ENCODE results near the gene NRXN3. TPM values are rescaled to one million over a fixed set of nuclear protein-coding genes. Genes with fewer than 3 reads are reported as not detected.
A peak's percentile ranks its signal among the peaks of the same experiment; 100 is the strongest.

The NRXN3 gene
- total and polyA plus RNA-seq, 8 donors = 1.3 to 7.6 (median 1.5) TPM

GRCh38 chr14:79602045-79602444, 1431.9 kb downstream of the NRXN3 start:
- no peaks in the 10 kb centered on the region for H3K36me3 ChIP-seq
- H3K27me3 ChIP-seq = no peaks in the 10 kb centered on the region
- ATAC-seq (no peak), DNase-seq (peak in 2 of 4 donors; percentile 76)
- no peaks in the 10 kb centered on the region for H3K4me1 ChIP-seq
- H3K27ac ChIP-seq = no peak overlapping the region
- TF ChIP-seq CTCF (IDR thresholded peaks at IDR 0.05) = no peak
- intact Hi-C loops (cut with DNase I) = no loop called here
- no peaks in the 10 kb centered on the region for H3K9me3 ChIP-seq
- no peak overlapping the region for H3K4me3 ChIP-seq

DNA sequence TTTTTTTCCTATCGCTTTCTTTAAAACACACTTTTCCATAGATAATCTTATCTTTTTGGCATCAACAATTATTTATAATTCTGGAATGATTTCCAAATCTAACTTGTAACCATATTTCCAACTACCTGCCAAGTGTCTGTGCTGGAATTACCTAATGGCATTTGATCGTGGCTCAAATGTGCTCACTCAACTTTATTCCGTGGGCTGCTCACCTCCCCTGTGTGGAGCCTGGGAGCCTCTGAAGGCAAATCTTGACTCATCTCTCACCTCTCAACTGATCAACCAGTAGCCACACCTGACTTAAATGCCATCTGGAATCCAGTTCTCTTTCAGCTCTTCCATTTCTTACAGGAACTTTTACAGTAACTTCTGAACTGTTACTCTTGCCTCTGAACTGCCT, 1432.6 kb downstream of the NRXN3 start:
- Histone ChIP-seq H3K27me3 (no peaks in the 10 kb centered on the region), H3K27ac (no peak overlapping the region), H3K36me3 (no peaks in the 10 kb centered on the region), H3K4me3 (no peak overlapping the region), H3K4me1 (no peaks in the 10 kb centered on the region), H3K9me3 (no peaks in the 10 kb centered on the region)
- no peak for DNase-seq
- intact Hi-C loops (cut with DNase I) = no loop called here
- ATAC-seq = no peak
- TF ChIP-seq CTCF (IDR thresholded peaks at IDR 0.05) = no peak

- H3K27ac ChIP-seq = no peak overlapping the region
- H3K4me3 ChIP-seq = no peak overlapping the region
- TF ChIP-seq CTCF (IDR thresholded peaks at IDR 0.05) = no peak
- intact Hi-C loops (cut with DNase I) = no loop called here
- H3K4me1 ChIP-seq = no peaks in the 10 kb centered on the region
- no peaks in the 10 kb centered on the region for H3K27me3 ChIP-seq
- no peaks in the 10 kb centered on the region for H3K36me3 ChIP-seq
- DNase-seq (no peak), ATAC-seq (no peak)
- H3K9me3 ChIP-seq = no peaks in the 10 kb centered on the region
These were observed 1435.7 kb downstream of the NRXN3 start for GRCh38 chr14:79605849-79606248.

DNA sequence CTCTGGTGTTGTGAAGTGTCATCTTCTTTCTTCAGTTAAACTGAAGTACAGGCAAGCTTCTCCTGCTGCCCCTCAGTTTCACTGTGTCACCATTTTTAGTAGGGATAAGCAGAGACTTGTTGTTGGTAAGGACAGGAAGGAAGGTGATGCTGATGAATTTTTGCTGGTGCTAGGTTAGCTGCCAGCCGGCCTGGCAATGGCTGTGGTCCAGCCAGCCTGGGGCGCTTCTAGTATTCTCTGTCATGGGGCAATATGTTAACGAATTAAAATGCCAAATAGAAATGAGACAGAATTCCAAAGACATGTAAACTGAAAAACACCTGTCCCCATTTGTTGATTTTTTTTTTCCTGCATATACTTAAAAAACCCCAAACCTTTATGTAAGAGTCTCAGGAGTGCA, 1438.3 kb downstream of the NRXN3 start:
- no peaks in the 10 kb centered on the region for H3K9me3 ChIP-seq
- intact Hi-C loops (cut with DNase I) = no loop called here
- no peak overlapping the region for H3K27ac ChIP-seq
- no peak for ATAC-seq
- H3K4me1 ChIP-seq = no peaks in the 10 kb centered on the region
- no peak for TF ChIP-seq CTCF (IDR thresholded peaks at IDR 0.05)
- no peak overlapping the region for H3K4me3 ChIP-seq
- no peak for DNase-seq
- no peaks in the 10 kb centered on the region for H3K36me3 ChIP-seq
- no peaks in the 10 kb centered on the region for H3K27me3 ChIP-seq

DNA sequence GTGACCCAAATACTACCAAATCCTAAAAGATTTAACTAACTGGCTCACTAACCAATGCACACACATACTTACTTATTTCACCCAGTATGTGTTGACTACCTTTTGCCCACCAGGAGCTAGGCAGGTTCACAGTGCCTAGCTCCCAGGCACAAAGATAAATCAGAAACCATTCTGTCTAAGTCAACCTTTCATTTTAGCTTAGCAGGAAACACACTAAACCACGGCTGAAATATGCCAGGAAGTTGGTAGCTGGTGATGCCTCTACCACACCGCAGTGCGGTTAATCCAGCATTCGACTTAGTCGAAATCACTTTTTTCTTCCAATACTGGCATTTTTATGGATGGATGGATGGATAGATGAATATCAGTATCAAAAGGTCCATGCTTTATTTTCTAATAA, 1443.5 kb downstream of the NRXN3 start:
- Histone ChIP-seq H3K9me3 (no peaks in the 10 kb centered on the region), H3K36me3 (no peaks in the 10 kb centered on the region), H3K27me3 (no peaks in the 10 kb centered on the region), H3K4me3 (no peak overlapping the region), H3K4me1 (no peaks in the 10 kb centered on the region), H3K27ac (no peak overlapping the region)
- intact Hi-C loops (cut with DNase I) = no loop called here
- no peak for ATAC-seq
- no peak for DNase-seq
- TF ChIP-seq CTCF (IDR thresholded peaks at IDR 0.05) = no peak

Measured in left lung (tissue), 10 donors.